ES-I3 (cell line): ENCODE measurements around the gene MPST.

Source experiments
- H3K36me3 ChIP-seq: 2 replicates; pipeline ENCODE4 v1.6.1; 2013; ENCODE audit warnings: mild to moderate bottlenecking, low read length, control low read depth, moderate library complexity; ENCODE audit not compliant: insufficient read depth
- H3K4me1 ChIP-seq: 2 replicates; pipeline ENCODE4 v1.6.1; 2013; ENCODE audit warnings: mild to moderate bottlenecking, control low read depth, low read length; ENCODE audit not compliant: insufficient read depth
- H3K9ac ChIP-seq: 2 replicates; pipeline ENCODE4 v1.6.1; 2013; ENCODE audit warnings: low read depth, mild to moderate bottlenecking, low read length, moderate library complexity
- H3K9me3 ChIP-seq: 2 replicates; pipeline ENCODE4 v1.6.1; 2013; ENCODE audit warnings: mild to moderate bottlenecking, low read length, moderate library complexity; ENCODE audit not compliant: control insufficient read depth, insufficient read depth

MPST gene

GRCh38 chr22:37023743-37024338 lies 4.3 kb downstream of the MPST start:
- no peak overlapping the region for H3K9ac ChIP-seq
- no peaks in the 10 kb centered on the region for H3K9me3 ChIP-seq
- peaks cover 4% of the 10 kb centered on the region; the same call in 1 of the 2 replicates for H3K36me3 ChIP-seq
- H3K4me1 ChIP-seq: no peaks in the 10 kb centered on the region

- H3K9ac ChIP-seq: no peak overlapping the region
- peaks cover 4% of the 10 kb centered on the region; the same call in 1 of the 2 replicates for H3K36me3 ChIP-seq
- no peaks in the 10 kb centered on the region for H3K9me3 ChIP-seq
- H3K4me1 ChIP-seq: no peaks in the 10 kb centered on the region
Measured at GRCh38 chr22:37024339-37025157, 5.0 kb downstream of the MPST start.

- Histone ChIP-seq H3K4me1 (no peaks in the 10 kb centered on the region), H3K36me3 (peaks cover 4% of the 10 kb centered on the region; the same call in 1 of the 2 replicates), H3K9me3 (no peaks in the 10 kb centered on the region), H3K9ac (no peak overlapping the region)
Measured at GRCh38 chr22:37025500-37026070, 6.0 kb downstream of the MPST start.

GRCh38 chr22:37026325-37026724 lies 6.8 kb downstream of the MPST start:
- Histone ChIP-seq H3K4me1 (no peaks in the 10 kb centered on the region), H3K9me3 (no peaks in the 10 kb centered on the region), H3K9ac (no peak overlapping the region), H3K36me3 (peaks cover 4% of the 10 kb centered on the region; the same call in 1 of the 2 replicates)

GRCh38 chr22:37027556-37027955 lies 8.0 kb downstream of the MPST start:
- 0 out of 2 replicates have a peak, but pooled peaks cover 4% of the 10 kb centered on the region for H3K4me1 ChIP-seq
- no peak overlapping the region for H3K9ac ChIP-seq
- H3K9me3 ChIP-seq: no peaks in the 10 kb centered on the region
- peaks cover 4% of the 10 kb centered on the region; the same call in 1 of the 2 replicates for H3K36me3 ChIP-seq

GRCh38 chr22:37028692-37029674 lies 9.4 kb downstream of the MPST start:
- H3K9me3 ChIP-seq: no peaks in the 10 kb centered on the region
- H3K4me1 ChIP-seq: 0 out of 2 replicates have a peak, but pooled peaks cover 6% of the 10 kb centered on the region
- H3K9ac ChIP-seq: no peak overlapping the region
- peaks cover 4% of the 10 kb centered on the region; the same call in 1 of the 2 replicates for H3K36me3 ChIP-seq

- no peaks in the 10 kb centered on the region for H3K9me3 ChIP-seq
- peaks cover 4% of the 10 kb centered on the region; the same call in 1 of the 2 replicates for H3K36me3 ChIP-seq
- no peak overlapping the region for H3K9ac ChIP-seq
- 0 out of 2 replicates have a peak, but pooled peaks cover 6% of the 10 kb centered on the region for H3K4me1 ChIP-seq
Measured at GRCh38 chr22:37030560-37031281, 11.2 kb downstream of the MPST start.

GRCh38 chr22:37032134-37032534 lies 12.6 kb downstream of the MPST start:
- H3K4me1 ChIP-seq: 0 out of 2 replicates have a peak, but pooled peaks cover 6% of the 10 kb centered on the region
- H3K9me3 ChIP-seq: no peaks in the 10 kb centered on the region
- H3K9ac ChIP-seq: no peak overlapping the region
- H3K36me3 ChIP-seq: no peaks in the 10 kb centered on the region

GRCh38 chr22:37032535-37033460 lies 13.3 kb downstream of the MPST start:
- Histone ChIP-seq H3K9me3 (no peaks in the 10 kb centered on the region), H3K4me1 (0 out of 2 replicates have a peak, but pooled peaks cover 6% of the 10 kb centered on the region), H3K36me3 (no peaks in the 10 kb centered on the region), H3K9ac (no peak overlapping the region)

- Histone ChIP-seq H3K9ac (no peak overlapping the region), H3K36me3 (no peaks in the 10 kb centered on the region), H3K9me3 (no peaks in the 10 kb centered on the region), H3K4me1 (0 out of 2 replicates have a peak, but pooled peaks cover 6% of the 10 kb centered on the region)
Measured at GRCh38 chr22:37033605-37034430, 14.3 kb downstream of the MPST start.

- Histone ChIP-seq H3K36me3 (no peaks in the 10 kb centered on the region), H3K4me1 (peaks cover 19% of the 10 kb centered on the region), H3K9ac (no peak overlapping the region)
Measured at GRCh38 chr22:37036655-37037377, 17.3 kb downstream of the MPST start.

More at GRCh38 chr22:37036655-37037377, 17.3 kb downstream of the MPST start:
- H3K9me3 ChIP-seq: no peaks in the 10 kb centered on the region
